ENCODE measurements around the gene TERB2.
"Not testable (repeated sequence)": the region's sequence is repeated elsewhere in the genome, so short reads cannot be mapped to it uniquely, and the experiment has no call there.

The TERB2 gene

DNA sequence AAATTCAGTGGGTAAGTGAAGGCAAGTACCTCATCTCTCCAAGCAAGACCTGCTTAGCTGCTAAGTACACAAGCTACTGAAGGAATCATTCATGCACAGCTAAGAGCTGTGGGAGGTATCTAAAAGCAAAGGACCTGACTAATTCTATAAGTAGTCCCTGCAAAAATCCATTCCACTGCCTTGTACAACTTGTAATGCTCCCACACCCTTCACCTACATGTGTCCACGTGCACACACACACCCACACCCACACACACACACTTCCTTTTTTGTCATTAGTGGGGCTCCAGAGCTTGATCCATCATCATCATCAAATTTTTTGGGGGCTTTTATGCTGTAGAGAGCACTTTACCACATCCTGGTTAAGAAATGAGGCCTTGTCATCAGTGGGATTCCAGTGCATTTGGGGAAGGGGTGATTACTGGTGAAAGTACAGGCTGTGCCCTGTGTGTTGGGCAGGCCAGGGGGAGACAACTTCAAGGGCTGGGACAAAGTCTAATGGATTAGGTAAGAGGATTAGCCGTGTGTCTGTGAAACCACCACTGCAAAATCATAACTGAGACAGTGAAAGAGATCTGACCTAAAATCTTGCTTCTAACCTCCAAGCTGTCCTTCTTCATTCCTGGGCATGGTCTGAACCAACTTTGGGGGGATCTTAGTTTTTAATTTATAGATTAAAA lies 47.4 kb downstream of the TERB2 start:
- DNase-seq, result not testable (repeated sequence)

DNA sequence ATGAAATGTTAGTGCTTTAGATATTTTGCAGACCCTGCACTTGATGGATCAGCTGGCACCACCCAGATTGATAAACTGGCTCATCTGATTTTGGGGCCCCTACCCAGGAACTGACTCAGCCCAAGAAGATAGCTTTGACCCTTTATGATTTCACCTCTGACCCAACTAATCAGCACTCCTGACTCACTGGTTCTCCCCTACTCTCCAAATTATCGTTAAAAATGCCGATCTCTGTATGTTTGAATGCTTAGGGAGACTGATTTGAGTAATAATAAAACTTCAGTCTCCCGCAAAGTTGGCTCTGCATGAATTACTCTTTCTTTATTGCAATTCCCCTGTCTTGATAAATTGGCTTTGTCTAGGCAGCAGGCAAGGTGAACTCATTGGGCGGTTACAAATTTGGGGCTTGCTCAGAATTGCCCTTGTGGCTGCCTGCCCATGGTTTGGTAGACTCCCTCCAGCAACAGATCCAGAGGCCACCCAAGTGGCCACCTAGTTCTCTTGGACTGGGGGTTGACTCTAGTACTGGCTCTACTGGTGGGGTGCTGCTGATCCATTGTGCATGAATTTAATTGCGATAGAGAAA lies 48.2 kb downstream of the TERB2 start:
- not testable (repeated sequence) for DNase-seq

DNA sequence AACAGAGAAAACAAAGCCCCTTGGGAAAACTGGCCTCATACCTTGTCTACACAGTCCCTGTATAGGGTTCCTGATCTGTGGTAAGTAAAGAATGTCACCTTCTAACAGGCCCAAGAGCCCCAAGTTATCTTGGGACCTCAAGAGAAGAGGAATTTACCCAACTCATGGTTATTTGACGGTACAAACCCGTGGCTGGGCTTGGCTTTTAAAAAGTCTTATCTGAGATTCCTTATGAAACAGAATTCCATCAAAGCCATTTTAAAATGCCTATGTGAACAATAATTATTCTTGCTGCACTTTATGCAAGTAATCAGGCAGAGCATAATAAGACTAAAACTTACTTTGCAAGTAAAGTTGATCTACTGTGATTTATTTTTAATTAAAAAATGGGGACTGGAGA lies 52.6 kb downstream of the TERB2 start:
- no peak for DNase-seq

DNA sequence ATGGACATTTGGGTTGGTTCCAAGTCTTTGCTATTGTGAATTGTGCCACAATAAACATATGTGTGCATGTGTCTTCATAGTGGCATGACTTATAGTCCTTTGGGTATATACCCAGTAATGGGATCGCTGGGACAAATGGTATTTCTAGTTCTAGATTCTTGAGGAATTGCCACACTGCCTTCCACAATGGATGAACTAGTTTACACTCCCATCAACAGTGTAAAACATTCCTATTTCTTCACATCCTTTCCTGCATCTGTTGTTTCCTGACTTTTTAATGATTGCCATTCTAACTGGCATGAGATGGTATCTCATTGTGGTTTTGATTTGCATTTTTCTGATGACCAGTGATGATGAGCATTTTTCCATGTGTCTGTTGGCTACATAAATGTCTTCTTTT lies 58.6 kb downstream of the TERB2 start:
- DNase-seq, result not testable (repeated sequence)

DNA sequence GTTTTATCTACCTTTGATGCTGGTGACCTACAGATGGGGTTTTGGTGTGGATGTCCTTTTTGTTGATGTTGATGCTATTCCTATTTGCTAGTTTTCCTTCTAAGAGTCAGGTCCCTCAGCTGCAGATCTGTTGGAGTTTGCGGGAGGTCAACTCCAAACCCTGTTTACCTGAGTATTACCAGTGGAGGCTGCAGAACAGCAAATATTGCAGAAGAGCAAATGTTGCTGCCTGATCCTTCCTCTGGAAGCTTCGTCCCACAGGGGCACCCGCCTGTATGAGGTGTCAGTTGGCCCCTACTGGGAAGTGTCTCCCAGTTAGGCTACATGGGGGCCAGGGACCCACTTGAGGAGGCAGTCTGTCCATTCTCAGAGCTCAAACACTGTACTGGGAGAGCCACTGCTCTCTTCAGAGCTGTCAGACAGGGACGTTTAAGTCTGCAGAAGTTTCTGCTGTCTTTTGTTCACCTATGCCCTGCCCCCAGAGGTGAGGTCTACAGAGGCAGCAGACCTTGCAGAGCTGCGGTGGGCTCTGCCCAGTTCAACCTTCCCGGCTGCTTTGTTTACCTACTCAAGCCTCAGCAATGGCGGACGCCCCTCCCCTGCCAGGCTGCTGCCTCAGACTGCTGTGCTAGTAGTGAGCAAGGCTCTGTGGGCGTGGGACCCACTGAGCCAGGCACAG lies 63.9 kb downstream of the TERB2 start:
- DNase-seq, result not testable (repeated sequence)

DNA sequence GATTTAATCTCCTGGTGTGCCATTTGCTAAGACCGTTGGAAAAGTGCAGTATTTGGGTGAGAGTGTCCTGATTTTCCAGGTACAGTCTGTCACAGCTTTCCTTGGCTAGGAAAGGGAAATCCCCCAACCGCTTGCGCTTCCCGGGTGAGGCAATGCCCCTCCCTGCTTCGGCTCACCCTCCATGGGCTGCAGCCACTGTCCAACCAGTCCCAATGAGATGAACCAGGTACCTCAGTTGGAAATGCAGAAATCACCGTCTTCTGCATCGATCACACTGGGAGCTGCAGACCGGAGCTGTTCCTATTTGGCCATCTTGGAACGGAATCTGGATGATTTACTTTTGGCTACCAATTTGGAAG lies 64.4 kb downstream of the TERB2 start:
- DNase-seq, result not testable (repeated sequence)

DNA sequence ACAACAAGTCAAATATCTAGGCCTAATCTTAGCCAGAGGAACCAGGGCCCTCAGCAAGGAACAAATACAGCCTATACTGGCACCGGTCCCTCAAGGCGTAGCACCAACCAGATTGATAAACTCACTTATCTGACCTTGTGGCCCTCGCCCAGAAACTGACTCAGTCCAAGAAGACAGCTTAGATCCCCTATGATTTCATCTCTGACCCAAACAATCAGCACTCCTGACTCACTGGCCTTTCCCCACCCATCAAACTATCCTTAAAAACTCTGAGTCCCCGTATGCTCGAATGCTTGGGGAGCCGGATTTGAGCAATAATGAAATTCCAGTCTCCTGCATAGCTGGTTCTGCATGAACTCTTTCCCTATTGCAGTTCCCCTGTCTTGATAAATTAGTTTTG lies 64.9 kb downstream of the TERB2 start:
- no peak for DNase-seq

DNA sequence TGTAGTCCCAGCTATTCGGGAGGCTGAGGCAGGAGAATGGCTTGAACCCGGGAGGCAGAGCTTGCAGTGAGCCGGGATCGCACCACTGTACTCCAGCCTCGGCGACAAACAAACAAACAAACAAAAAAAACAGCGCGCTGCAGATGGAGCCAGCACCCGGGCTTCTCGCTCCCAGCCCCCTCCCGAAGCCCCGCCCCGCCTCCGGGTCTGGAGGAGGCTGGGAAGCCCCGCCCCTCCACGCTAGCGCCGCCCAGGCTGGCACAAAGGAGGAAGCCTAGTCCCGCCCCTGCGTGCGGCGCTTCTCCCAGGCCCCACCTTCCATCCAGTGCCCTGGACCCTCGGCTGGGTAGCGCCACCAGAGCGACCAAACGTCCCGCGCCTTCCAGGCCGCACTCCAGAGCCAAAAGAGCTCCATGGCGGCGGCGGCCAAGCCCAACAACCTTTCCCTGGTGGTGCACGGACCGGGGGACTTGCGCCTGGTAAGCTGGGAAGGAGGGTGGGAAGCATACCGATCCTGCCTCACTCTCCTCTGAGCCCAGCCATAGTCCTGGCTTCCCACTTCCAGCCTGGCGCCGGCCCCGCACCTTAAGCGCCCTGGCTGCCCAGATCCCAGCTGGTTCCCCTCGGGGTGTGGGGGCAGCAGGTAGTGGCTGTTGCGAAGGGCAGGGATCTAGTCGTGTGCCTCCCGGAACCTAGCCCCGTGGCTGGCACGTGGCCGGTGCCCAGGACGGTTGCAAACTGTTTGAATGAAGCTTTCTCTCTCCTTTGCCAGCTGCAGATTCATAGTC lies 66.6 kb downstream of the TERB2 start, which contains the start of gene SORD:
TSS of gene SORD (plus strand) at position 325 of the 788 bp plus-strand sequence. CDS start at position 414, 89 bp downstream.
- peak; percentile 40 for DNase-seq

DNA sequence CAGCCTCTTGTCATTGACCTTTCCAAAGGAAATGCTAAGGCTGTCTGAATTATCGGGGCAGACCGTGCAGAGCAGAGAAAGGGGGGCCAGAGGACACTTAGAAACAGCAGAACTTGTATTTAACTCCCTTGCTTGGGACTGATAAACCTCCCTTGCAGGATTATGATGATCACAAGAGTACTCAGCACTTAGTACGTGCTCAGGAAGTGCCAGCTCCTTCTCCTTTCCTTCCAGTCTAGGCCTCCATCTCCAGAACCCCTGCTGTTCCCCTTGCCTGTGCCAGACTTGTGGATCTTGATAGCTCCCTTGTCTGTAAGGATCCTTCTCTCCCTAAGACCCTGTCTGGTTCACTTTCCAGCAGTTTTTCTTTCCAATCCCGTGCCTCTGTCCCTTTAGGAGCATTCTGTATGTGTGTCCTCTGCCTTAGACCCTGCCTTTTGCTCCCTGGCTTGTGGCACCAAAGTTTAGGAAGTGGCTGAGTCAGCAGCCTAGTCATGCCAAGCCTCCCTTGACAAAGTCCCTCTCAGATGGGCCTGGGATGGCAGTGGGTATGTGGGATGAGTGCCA lies 67.3 kb downstream of the TERB2 start:
- no peak for DNase-seq

DNA sequence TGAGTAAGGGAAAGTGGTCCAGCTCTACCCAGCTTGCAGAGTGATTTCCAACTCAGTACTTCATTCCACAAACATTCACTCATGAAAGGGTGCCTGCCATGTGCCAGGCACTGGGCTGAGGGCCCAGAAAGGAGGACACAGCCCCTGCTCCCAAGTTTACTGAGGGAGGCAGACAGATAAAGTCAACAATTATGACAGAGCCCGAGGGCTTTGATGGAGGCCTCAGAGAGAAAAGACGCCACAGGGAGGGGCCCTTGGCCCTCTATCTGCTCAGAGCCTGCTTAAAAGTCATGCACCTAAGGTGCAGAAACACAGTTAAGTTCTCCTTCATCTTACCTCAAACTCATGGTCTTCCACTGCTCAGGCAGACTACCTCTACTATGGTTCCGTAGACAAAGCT lies 68.2 kb downstream of the TERB2 start:
- not testable (repeated sequence) for DNase-seq

DNA sequence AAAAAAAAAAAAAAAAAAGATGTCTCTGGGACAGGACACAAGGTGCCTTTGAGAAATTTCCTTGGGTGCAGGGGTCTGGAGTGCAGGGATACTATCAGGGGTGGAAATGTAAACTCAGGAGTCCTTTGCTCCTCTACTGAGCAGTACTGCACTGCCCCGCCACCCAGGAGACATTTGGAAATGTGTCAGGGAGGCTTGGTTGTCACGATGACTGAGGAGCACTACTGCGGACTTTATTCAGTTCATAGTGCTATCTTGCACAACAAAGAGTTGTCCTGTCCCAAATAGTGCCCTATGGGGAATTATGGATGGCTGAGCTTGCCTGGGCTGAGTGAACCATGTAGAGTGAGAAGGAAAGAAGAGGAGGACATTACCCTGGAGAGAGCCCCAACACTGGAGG lies 69.1 kb downstream of the TERB2 start:
- DNase-seq, result not testable (repeated sequence)

DNA sequence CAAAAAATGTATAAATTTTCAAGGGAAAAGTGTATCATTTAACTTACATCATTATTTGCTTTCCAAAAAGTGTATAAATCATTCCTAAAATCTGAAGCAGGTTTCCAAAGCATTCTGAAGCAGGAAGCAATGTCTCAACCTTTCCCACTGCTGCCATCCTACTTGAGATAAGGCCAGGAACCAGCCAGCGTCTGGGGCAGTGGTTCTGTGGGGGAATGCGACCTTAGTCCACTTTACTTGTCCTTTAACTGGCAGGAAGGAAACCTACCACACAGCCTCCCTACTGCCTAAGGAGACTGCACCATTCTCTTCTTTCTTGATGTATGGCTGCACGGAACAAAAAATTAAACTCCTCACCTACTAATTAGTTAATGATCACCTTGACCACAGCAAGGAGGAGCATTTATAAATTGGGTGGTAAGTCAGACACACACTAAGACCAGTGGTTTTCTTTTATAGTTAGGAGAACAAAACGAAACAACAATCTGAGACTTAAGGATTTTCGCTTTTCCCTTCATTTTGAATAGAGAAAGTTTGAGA lies 70.2 kb downstream of the TERB2 start:
- no peak for DNase-seq

DNA sequence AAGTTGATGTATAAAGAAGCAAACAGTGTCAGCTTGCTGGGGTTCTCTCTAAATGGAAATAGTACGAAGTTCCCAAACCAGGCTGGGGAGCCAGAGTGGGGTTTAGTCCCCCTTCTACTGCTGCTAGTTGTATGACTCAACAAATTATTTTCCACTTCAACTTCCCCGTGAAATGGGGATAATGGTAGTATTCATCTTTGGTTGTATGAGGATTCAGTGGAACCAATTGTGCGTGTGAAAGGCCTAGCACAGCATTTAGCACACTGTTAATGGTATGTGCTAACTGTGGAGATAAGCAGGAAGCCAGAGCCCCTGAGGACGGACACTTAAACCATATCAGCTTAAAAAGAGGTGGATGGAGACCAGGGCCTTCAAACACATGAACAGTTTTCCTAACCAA lies 70.7 kb downstream of the TERB2 start:
- no peak for DNase-seq
